Fibroblast of skin of right biceps (primary cell): ENCODE data around the gene ZNF768.
"Not testable (repeated sequence)": the region's sequence is repeated elsewhere in the genome, so short reads cannot be mapped to it uniquely, and the experiment has no call there.

ENCODE experiments used
- DNase-seq: peaks from one replicate; pipeline ENCODE4 v3.0.0-alpha.2; 2013

Gene ZNF768

DNA sequence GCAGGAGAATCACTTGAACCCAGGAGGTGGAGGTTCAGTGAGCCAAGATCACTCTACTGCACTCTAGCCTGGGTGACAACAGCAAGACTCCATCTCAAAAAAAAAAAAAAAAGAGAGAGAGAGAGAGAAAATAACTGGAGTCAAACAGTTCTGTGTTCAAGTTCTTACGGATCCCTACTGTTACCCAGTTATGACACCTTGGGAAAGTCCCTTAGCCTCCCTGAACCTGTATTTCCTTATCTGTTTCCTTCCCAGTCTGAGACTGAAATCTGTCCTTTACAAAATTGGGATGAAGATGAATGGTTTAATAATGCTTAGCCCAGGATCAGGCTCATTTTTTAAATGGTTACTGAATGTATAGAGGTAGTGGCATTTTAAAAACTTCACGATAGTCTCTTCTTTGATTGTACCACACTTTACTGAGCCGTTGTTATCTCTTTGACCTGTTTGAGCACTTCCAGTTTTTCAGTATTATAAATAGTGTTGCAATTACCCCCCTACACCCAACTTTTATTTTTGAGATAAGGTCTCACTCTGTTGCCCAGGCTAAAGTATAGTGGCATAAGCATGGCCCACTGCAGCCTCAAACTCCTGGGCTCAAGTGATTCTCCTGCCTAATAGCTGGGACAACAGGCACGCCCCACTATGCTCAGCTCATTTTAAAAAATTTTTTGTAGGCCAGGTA, 17.1 kb downstream of the ZNF768 start:
- no peak for DNase-seq

DNA sequence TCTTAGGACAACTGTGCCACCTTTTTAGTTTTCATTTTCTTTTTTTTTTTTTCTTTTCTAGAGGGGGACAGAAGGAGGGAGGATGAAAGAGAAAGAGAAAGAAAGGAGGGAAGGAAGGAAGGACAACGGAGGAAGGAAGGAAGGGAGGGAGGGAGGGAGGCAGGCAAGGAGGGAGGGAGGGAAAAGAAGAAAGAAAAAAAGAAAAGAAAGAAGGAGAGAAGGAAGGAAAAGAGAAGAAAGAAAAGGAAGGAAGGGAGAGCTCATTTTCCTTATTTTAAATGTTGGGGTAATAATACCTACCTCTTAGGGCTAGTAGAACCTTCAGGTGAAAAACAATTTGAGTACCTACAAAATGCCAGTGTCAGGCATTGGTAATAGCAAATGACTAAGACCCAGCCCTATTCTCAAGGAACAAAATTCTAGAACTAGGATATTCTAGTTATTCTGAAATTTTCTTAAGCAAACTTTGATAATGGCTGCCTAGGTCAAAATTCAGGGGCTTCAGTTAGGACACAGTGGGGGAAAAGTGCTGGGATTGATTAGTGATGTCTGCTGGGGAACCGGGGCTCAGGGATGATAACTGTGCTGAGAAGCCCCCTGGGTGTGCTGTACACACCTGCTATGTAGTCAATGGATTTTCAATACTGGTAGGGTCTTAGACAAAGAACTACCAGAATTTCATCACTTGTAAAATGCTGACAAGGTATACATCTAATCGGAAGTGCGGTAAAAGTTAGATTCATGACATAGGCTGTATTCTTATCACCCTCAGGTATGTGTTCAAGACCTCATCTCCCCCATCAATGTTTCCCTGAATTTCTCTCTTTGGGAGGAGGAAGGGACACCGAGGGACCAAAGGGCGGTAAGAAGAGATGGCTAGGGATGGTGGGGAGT, 22.7 kb downstream of the ZNF768 start:
- DNase-seq: no peak

DNA sequence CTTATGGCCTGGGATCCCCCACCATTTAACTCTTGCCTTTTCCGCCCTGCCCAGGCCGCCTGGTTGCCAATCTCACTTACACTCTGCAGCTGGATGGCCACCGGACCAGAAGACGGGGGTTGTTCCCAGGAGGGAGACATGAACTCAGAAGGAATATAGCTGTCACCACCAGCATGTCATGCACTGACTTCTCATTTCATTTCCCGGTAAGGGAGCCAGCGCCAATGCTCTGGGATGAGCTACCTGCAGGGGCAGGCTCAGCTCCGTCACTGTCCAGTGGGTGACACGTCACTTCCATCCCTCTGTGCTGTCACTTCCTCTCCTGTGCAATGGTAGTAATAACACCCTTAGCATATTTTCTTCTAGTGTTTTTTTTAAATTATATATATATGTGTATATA, 27.1 kb downstream of the ZNF768 start:
- no peak for DNase-seq

DNA sequence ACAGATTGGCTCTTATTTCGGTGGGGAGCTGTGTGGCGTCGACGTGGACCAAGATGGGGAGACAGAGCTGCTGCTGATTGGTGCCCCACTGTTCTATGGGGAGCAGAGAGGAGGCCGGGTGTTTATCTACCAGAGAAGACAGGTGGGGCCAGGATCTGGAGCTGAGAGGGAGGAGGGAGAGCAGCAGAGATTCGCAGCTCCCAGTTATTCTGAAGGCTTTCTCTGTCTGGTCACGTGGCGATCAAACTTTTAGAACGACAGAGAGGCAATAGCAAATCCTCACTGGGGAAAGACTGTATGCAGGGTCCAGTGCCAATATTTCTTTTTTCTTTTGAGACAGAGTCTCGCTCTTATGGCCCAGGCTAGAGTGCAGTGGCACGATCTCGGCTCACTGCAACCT, 31.7 kb downstream of the ZNF768 start:
- no peak for DNase-seq

DNA sequence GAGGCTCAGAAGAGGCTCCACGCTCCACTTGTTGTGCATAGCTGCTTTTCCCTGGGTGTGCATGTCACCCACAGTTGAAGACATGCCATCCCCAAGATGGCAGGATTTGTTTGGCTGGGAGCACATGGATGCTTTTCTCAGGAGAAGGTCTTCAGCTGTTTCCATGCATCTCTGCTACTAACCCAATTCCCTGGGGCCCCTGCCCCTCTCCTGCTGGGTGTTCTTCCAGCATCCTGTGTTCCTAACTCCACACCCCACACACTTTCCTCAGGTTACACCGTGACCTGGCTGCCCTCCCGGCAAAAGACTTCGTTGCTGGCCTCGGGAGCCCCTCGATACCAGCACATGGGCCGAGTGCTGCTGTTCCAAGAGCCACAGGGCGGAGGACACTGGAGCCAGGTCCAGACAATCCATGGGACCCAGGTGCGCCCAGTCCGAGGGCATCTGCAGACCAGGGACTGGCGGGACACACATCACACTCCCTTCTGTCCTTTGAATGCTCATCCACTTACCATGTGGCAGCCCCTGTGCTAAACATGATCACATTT, 32.4 kb downstream of the ZNF768 start:
- no peak for DNase-seq

DNA sequence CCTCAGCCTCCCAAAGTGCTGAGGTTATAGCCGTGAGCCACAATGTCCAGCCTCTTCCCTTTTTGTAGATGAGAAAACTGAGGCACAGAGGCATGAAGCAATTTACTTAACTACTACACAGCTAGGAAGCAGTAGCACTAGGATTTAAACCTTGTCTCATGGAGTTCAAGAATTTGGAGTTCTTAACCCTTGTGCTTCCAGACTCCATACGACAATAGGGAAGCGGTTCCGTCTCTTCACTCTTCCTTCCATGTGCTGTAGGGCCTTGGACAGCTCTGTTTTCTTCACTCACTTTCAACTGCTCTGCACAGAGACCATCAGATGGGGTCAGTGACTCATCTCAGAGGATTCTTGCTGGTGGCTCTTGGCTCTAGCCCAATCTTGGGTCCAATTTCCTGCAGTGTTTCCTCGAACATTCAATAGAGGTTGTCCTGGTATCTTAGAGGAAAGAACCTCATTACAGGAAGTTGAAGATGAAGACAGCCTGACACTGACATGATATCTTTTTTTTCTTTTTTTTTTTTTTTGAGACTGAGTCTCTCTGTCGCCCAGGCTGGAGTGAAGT, 34.5 kb downstream of the ZNF768 start:
- peak; percentile 90 for DNase-seq

DNA sequence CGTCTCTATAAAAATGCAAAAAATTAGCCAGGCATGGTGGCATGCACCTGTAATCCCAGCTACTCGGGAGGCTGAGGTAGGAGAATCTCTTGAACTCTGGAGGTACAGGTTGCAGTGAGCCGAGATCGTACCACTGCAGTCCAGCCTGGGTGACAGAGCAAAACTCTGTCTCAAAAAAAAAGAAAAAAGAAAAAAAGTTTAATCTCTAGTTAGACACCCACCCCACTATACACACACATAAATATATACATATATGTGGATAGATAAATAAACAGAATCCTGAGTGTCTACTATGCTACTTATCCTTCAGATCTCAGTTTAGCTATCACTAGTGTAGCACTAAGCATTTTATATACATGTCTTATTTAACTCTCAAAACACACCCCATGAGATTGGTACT, 35.1 kb downstream of the ZNF768 start:
- DNase-seq: no peak

DNA sequence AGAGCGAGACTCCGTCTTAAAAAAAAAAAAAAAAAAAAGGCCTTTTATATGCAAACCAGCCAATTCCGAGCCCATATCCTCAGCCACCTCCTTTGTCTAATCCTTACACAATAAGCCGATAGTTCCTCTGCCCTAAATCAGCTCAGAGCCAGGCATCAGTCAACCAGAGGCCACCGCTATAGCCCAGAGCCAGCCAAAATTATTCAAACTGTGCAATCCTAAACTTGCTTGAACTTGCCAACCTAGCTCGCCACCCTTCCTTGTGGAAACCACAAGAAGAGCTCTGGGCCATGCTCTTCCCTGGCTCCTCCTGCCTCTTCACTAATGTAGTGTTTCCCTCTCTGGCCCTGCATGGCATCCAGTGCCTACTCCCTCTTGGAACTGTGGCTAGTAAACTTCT, 36.2 kb downstream of the ZNF768 start:
- no peak for DNase-seq

DNA sequence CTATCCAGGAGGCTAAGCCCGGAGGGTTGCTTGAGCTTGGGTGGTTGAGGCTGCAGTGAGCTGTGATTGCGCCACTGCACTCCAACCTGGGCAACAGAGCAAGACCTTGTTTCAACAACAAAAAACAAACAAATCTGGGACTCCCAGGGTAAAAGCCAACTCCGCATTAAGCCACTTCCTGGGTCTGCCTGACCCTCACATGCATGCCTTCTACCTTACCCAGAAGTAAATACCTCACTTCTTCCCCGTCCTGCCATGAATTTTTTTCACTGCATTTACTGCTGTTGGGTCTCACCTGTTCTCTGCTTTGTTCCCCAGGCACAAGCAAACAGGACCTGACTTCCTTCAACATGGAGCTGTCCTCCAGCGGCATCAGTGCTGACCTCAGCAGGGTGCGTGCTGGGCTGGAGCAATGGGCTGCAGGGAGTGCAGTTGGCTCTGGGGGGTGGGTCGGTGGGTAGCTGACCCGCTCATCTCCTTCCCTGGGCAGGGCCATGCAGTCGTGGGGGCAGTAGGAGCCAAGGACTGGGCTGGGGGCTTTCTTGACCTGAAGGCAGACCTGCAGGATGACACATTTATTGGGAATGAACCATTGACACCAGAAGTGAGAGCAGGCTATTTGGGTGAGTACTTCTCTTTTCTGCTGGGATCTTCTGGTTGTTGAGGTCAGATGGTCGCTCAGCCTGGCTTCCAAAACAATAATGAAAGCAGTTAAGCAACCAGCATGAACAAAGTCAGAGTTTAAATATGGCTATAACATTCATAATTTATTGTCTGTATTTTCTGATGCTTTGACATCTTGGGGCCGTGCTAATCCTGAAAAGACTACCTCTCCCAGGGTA, 37.4 kb downstream of the ZNF768 start:
- no peak for DNase-seq

DNA sequence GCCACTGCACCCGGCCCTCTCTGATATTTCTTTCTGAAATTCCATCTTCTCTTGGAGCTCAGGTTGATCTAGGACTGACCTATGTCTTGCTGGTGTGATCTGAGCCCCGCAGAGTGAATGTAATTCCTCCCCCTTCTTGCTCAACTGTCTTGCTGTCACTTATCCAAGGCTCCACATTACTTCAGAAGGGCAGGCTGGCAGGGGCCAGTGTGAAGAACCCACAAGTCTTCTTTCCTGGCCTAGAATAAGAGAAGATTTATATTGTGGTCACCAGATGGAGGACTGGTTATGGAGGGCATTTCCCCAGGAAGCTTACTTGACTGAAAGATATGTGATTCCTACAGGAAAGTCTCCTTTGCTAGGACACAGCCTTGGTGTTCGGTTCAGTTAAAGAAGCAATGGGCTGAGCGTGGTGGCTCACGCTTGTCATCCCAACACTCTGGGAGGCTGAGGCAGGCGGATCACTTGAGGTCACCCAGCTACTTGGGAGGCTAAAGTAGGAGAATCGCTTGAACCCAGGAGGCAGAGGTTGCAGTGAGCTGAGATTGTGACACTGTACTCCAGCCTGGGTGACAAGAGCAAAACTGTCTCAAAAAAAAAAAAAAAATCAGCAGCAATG, 40.4 kb downstream of the ZNF768 start:
- peak; percentile 16 for DNase-seq

DNA sequence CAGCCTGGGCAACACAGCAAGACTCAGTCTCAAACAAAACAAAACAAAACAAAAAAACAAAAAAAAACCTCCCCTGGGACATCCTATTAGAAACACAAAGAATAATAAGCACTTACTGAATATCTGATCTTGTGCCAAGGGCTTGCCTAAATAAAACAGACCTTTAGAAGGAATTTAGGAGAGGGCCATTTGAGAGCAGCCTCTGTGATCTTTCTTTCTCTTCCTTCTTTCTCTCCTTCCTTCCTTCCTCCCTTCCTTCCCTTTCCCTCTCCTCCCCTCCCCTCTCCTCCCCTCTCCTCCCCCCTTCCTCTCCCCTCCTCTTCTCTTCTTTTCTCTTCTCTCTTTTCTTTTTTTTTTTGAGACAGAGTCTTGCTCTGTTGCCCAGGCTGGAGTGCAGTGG, 41.5 kb downstream of the ZNF768 start:
- DNase-seq: no peak

DNA sequence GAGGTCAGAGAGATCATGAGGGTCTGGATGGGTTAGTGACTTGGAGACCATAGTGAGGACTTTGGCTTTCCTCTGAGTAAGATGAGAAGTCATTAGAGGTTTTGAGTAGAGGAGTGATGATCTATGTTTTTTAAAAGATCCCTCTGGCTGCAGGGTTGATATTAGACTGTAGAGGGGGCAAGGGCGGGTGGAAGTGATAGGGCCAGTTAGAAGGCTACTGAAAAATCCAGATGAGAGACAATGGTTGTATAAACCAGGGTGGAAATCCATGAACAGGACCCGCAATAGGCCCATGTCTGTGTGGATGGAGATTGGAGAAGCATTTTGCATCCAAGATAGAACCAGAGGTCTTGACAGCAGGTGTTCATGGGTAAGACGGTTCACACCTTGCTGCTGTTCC, 44.0 kb downstream of the ZNF768 start:
- DNase-seq: no peak

DNA sequence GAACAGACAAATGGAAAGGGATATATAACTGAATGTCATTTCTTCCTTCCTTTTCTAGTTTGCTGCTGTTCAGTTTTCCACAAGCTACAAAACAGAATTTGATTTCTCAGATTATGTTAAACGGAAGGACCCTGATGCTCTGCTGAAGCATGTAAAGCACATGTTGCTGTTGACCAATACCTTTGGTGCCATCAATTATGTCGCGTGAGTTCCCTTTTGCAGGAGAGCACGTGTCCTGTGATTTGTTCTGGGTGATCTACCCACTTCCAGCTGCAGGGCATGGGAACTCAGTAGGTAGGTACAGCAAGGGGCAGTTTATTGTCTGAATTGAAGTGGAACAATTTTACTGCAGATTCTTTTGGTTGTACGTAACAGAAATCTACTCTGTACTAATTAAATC, 45.0 kb downstream of the ZNF768 start:
- DNase-seq: no peak

DNA sequence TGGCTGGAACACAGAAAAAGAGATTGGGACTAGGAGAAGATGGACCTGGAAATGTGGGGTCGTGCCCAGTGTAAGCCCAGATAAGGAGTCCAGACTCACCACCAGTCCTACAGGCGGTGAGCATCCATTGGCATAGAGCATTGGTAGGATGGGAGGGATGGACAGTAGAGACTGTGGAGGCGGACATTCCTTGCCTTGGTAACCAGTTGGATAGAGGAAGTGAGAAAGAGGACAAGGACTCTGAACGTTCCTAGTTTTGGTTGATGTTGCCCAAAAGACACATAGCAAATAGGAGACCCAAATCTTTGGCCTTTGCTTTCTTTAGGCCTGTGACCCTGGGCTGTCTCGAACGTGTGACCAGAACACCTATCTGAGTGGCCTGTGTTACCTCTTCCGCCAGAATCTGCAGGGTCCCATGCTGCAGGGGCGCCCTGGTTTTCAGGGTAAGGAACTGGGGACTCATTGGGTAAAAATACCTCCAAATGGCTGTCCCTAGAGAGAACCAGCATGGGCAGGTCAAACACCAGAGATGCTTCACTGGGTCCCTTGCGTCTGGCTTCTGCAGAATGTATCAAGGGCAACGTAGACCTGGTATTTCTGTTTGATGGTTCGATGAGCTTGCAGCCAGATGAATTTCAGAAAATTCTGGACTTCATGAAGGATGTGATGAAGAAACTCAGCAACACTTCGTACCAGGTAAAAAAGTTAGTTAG, 47.4 kb downstream of the ZNF768 start:
- DNase-seq: no peak

DNA sequence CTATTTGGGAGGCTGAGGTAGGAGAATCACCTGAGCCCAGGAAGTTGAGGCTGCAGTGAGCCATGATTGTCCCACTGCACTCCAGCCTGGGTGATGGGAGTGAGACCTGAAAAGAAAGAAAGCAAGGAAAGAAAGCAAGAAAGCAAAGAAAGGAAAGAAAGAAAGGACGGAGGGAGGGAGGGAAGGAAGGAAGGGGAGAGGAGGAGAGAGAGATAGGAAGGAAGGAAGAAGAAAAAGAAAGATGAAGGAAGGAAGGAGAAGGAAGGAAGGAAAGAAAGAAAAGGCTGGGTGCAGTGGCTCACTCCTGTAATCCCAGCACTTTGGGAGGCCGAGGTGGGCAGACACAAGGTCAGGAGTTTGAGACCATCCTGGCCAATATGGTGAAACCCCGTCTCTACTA, 48.6 kb downstream of the ZNF768 start:
- DNase-seq: not testable (repeated sequence)

DNA sequence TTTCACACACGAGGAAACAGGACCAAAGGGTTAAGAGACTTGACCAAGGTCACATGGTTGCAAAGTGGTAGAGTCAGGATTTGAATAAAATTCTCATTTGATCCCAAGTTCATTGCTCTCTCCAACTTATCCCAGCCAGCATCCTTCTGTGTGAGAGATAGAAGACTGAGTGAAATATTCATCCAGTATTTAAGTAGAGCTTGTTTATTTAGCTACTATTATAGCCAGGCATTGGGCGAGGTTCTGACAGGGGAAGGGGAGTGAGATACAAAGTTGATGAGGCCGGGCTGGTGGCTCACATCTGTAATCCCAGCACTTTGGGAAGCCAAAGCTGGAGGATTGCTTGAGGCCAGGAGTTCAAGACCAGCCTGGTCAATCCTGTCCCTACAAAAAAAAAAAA, 49.4 kb downstream of the ZNF768 start:
- no peak for DNase-seq

DNA sequence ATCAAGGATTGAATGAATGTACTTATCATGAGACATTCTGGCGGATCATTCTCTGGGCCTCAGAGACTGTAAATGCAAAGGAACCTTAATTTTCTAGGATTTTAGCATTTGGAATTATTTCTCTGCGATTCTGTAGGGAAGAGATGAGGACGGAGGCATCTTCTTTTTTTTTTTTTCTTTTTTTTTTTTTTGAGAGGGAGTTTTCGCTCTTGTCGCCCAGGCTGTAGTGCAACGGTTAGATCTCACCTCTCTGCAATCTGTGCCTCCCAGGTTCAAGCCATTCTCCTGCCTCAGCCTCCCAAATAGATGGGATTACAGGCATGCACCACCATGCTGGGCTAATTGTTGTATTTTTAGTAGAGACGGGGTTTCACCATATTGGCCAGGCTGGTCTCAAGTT, 51.7 kb downstream of the ZNF768 start:
- DNase-seq: no peak

DNA sequence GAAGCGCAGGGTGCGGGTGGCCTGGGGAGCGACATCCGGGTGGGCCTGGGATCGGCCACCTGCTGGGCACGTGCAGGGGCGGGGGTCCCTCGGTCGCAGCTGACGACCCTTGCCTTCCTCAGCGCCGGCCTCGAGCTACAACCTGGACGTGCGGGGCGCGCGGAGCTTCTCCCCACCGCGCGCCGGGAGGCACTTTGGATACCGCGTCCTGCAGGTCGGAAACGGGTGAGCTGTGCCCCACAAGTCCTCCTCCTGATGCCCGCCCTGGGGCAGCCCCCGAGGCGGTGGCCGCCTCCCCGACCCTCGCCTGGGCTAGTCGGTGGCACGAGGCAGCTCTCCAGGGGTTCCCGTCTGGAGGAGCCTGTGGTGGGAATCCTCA, 52.3 kb downstream of the ZNF768 start:
- no peak for DNase-seq
